NOMO-1 treated with DMSO at 0.1 percent for 48 hours (cell line): ENCODE results near the gene ZMYND8.

ENCODE experiments used
- DNase-seq: peaks from one replicate; lab custom pipeline; 2025; ENCODE audit not compliant: unreplicated experiment; lab: John Stamatoyannopoulos, UW

Gene ZMYND8

GRCh38 chr20:47354714-47355488 lies 1.6 kb downstream of the ZMYND8 start:
- no peak for DNase-seq

GRCh38 chr20:47354464-47354713 lies 2.1 kb downstream of the ZMYND8 start:
- no peak for DNase-seq

GRCh38 chr20:47353692-47354463 lies 2.6 kb downstream of the ZMYND8 start:
- no peak for DNase-seq

GRCh38 chr20:47353239-47353691 lies 3.2 kb downstream of the ZMYND8 start:
- DNase-seq, result no peak

GRCh38 chr20:47352332-47353238 lies 3.9 kb downstream of the ZMYND8 start:
- no peak for DNase-seq

GRCh38 chr20:47351643-47352331 lies 4.7 kb downstream of the ZMYND8 start:
- DNase-seq, result no peak

GRCh38 chr20:47350691-47351545 lies 5.6 kb downstream of the ZMYND8 start:
- no peak for DNase-seq

GRCh38 chr20:47350181-47350550 lies 6.3 kb downstream of the ZMYND8 start:
- DNase-seq, result peak; percentile 45

GRCh38 chr20:47349365-47350180 lies 6.9 kb downstream of the ZMYND8 start:
- DNase-seq, result no peak

GRCh38 chr20:47348539-47349142 lies 7.9 kb downstream of the ZMYND8 start:
- DNase-seq, result no peak

GRCh38 chr20:47347661-47348435 lies 8.7 kb downstream of the ZMYND8 start:
- DNase-seq, result no peak

GRCh38 chr20:47346172-47346571 lies 10.3 kb downstream of the ZMYND8 start:
- DNase-seq, result no peak

GRCh38 chr20:47345214-47345613 lies 11.3 kb downstream of the ZMYND8 start:
- no peak for DNase-seq

GRCh38 chr20:47343007-47343472 lies 13.5 kb downstream of the ZMYND8 start:
- no peak for DNase-seq

- no peak for DNase-seq
Observed at GRCh38 chr20:47338131-47338628, 18.3 kb downstream of the ZMYND8 start.

GRCh38 chr20:47337413-47337812 lies 19.1 kb downstream of the ZMYND8 start:
- DNase-seq, result no peak

GRCh38 chr20:47336129-47336754 lies 20.3 kb downstream of the ZMYND8 start:
- no peak for DNase-seq
